Transverse colon (tissue), 4 donors: ENCODE results near the gene SLC24A3. TPM values are rescaled to one million over a fixed set of nuclear protein-coding genes. Genes with fewer than 3 reads are reported as not detected.

Experiments used
- DNase-seq: peaks from one replicate; pipeline ENCODE4 v3.0.0-alpha.2; 2019
- H3K27ac ChIP-seq, 4 donors: fragments of 200-600 bp; sonication (generic); 2 replicates each; pipeline ENCODE4 v1.5.1; 2016 to 2018; ENCODE audit warnings: inconsistent platforms in 4 of 4
- H3K27me3 ChIP-seq: fragments of 200-600 bp; sonication (generic); 2 replicates; pipeline ENCODE4 v1.5.1; 2017; ENCODE audit warnings: inconsistent platforms
- H3K36me3 ChIP-seq, 4 donors: fragments of 200-600 bp; sonication (generic); 2 replicates each; pipeline ENCODE4 v1.5.1; 2017 to 2019; ENCODE audit warnings: inconsistent platforms in 4 of 4
- H3K4me1 ChIP-seq, 4 donors: fragments of 200-600 bp; sonication (generic); 2 replicates each; pipeline ENCODE4 v1.5.1; 2017 to 2020; ENCODE audit warnings: inconsistent platforms in 4 of 4
- H3K4me3 ChIP-seq, 4 donors: fragments of 200-600 bp; sonication (generic); 1 replicate in 1 of 4; 2 replicates in 3 of 4; pipeline versions ENCODE4 v1.5.1 to v1.6.1; 2017 to 2019; ENCODE audit warnings: inconsistent platforms in 4 of 4
- H3K9me3 ChIP-seq, 2 donors: fragments of 200-600 bp; sonication (generic); 2 replicates each; pipeline ENCODE4 v1.5.1; 2017 to 2019; ENCODE audit warnings: inconsistent platforms in 2 of 2
- EP300 ChIP-seq: sonication (generic); formaldehyde crosslinking; IDR thresholded peaks from one replicate; pipeline ENCODE4 v1.6.1; 2017; ENCODE audit warnings: antibody characterized with exemption, low read depth
- POLR2A ChIP-seq: fragments of 450-650 bp; IDR thresholded peaks from one replicate; pipeline ENCODE4 v1.6.1; 2016; ENCODE audit warnings: antibody characterized with exemption, mild to moderate bottlenecking, moderate library complexity
- POLR2AphosphoS5 ChIP-seq, 3 donors: sonication (generic); formaldehyde crosslinking; IDR thresholded peaks; one replicate each; pipeline ENCODE4 v1.6.1; 2016; ENCODE audit warnings: antibody characterized with exemption in 3 of 3
- WGBS, 2 donors: methylation state at CpG; one replicate each; pipeline ENCODE4 v1.1.5; 2018; ENCODE audit warnings: low coverage in 1 of 2; 5-methylcytosine and 5-hydroxymethylcytosine counted together
- in situ Hi-C, 4 donors: fragments of 200-750 bp; cut with MboI; loops; one replicate each; pipeline versions ENCODE4 v1.15.0 to v1.15.1; 2017; ENCODE audit warnings: low sequenced_read_pairs in 3 of 4, low pct_ligation_motif_present in 1 of 4, low pct_unique_long_range_greater_than_20kb in 1 of 4
- intact Hi-C: fragments of 100-400 bp; cut with DNase I; formaldehyde crosslinking; loops from one replicate; pipeline ENCODE4 v1.15.1; 2023; ENCODE audit warnings: low total_unique reads
- total RNA-seq, 4 donors: library from RNA; depleted of rRNA; stranded (reverse); fragments of >200 nt; gene quantifications; one replicate each; pipeline ENCODE4 v1.1.0, GENCODE V29; 2016
- TF ChIP-seq, protein P1 (sequence below), 5 experiments: fragments of 200-600 bp in 3 of 5; fragments of 450-650 bp in 2 of 5; sonication (generic) in 3 of 5; IDR thresholded peaks; 1 replicate in 2 of 5; 2 replicates in 3 of 5; pipeline ENCODE4 v1.5.1; 2016 to 2017; ENCODE audit warnings: antibody characterized with exemption in 5 of 5, inconsistent platforms in 3 of 5, mild to moderate bottlenecking in 2 of 5, moderate library complexity in 1 of 5

Gene SLC24A3
- total RNA-seq, 4 donors from 2014 or later: 4.4 to 6.7 (median 4.6) TPM

DNA sequence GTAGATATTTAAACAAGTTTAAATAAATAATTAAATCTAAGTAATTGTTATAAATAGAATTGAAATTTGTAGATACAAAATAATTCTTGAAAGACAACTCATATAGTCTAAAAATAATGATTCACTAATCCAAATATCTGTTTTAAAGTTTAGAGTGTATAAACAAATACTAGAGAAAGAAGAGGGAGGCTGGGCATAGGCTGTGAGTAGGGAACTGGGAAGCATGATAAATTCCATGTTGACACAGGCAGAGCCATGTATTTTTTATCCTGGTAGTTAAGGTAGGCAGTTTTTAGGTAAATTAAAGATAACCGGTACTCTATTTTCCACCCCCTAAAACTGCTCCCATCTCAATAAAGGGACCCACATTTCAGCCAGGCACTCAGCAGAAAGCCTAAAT, 534.0 kb downstream of the SLC24A3 start:
- no peak for TF ChIP-seq POLR2A
- no peak overlapping the region for H3K4me3 ChIP-seq
- H3K9me3 ChIP-seq: no peaks in the 10 kb centered on the region
- intact Hi-C loops (no loop called here), in situ Hi-C loops (no loop called here)
- H3K36me3 ChIP-seq: no peaks in the 10 kb centered on the region
- no peaks in the 10 kb centered on the region for H3K27me3 ChIP-seq
- WGBS, 2 donors: 92 to 100% methylated on average over 1 of the region's 1 CpG
- no peak overlapping the region for H3K27ac ChIP-seq
- no peak for DNase-seq
- H3K4me1 ChIP-seq: peaks cover 9 to 31% (median 17%) of the 10 kb centered on the region in 4 donors

- TF ChIP-seq, protein P1, sequence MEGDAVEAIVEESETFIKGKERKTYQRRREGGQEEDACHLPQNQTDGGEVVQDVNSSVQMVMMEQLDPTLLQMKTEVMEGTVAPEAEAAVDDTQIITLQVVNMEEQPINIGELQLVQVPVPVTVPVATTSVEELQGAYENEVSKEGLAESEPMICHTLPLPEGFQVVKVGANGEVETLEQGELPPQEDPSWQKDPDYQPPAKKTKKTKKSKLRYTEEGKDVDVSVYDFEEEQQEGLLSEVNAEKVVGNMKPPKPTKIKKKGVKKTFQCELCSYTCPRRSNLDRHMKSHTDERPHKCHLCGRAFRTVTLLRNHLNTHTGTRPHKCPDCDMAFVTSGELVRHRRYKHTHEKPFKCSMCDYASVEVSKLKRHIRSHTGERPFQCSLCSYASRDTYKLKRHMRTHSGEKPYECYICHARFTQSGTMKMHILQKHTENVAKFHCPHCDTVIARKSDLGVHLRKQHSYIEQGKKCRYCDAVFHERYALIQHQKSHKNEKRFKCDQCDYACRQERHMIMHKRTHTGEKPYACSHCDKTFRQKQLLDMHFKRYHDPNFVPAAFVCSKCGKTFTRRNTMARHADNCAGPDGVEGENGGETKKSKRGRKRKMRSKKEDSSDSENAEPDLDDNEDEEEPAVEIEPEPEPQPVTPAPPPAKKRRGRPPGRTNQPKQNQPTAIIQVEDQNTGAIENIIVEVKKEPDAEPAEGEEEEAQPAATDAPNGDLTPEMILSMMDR (IDR thresholded peaks at IDR 0.05): no peak
- TF ChIP-seq EP300 (no peak), POLR2AphosphoS5 (IDR thresholded peaks at IDR 0.05) (no peak), POLR2A (no peak)
- no peaks in the 10 kb centered on the region for H3K36me3 ChIP-seq
- H3K4me3 ChIP-seq: no peak overlapping the region
- in situ Hi-C loops (no loop called here), intact Hi-C loops (no loop called here)
- H3K9me3 ChIP-seq: no peaks in the 10 kb centered on the region
- DNase-seq: no peak
- H3K4me1 ChIP-seq: peaks cover 9 to 34% (median 20%) of the 10 kb centered on the region in 4 donors
- H3K27me3 ChIP-seq: no peaks in the 10 kb centered on the region
- 72 to 77% methylated on average over 4 of the region's 4 CpGs for WGBS, 2 donors
- no peak overlapping the region for H3K27ac ChIP-seq
Observed at GRCh38 chr20:19747903-19748302, 535.5 kb downstream of the SLC24A3 start.

DNA sequence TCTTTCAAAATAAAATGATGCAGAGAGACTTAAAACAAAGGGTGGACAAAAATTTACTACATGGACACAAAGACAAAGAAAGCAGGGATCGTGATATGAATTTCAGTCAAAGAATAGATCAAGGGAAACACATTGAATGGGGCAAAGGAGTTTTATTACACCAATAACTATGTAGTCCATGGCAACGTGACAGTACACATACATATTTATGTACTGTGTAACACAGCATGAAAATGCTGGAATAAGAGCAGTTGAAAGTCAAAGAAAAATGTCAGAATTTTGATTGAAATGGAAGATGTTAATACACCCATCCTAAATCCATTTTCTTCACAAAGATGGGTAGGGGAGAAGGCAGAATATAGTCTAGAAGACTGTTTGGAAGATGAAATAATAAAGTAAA, 536.2 kb downstream of the SLC24A3 start:
- no peak for TF ChIP-seq POLR2AphosphoS5 (IDR thresholded peaks at IDR 0.05)
- TF ChIP-seq, protein P1 (IDR thresholded peaks at IDR 0.05): no peak
- no peak for TF ChIP-seq POLR2A
- TF ChIP-seq EP300: no peak
- in situ Hi-C loops: no loop called here
- no peak overlapping the region for H3K4me3 ChIP-seq
- no peaks in the 10 kb centered on the region for H3K9me3 ChIP-seq
- intact Hi-C loops: no loop called here
- H3K36me3 ChIP-seq: no peaks in the 10 kb centered on the region
- no peak for DNase-seq
- no peaks in the 10 kb centered on the region for H3K27me3 ChIP-seq
- H3K4me1 ChIP-seq: peaks cover 9 to 34% (median 20%) of the 10 kb centered on the region in 4 donors
- peak overlapping the region in 2 of 4 donors; percentile 28 to 54 for H3K27ac ChIP-seq
- WGBS, 2 donors: 36 to 53% methylated on average over 2 of the region's 2 CpGs

GRCh38 chr20:19749618-19750071, 537.2 kb downstream of the SLC24A3 start:
- in situ Hi-C loops: no loop called here
- 68 to 69% methylated on average over 3 of the region's 3 CpGs for WGBS, 2 donors
- Histone ChIP-seq H3K36me3 (no peaks in the 10 kb centered on the region), H3K4me3 (no peak overlapping the region), H3K9me3 (no peaks in the 10 kb centered on the region), H3K4me1 (peaks cover 9 to 34% (median 20%) of the 10 kb centered on the region in 4 donors), H3K27ac (peak overlapping the region in 3 of 4 donors; percentile 81 to 86 (median 85)), H3K27me3 (no peaks in the 10 kb centered on the region)
- intact Hi-C loops: no loop called here
- TF ChIP-seq POLR2A (no peak), EP300 (no peak), POLR2AphosphoS5 (IDR thresholded peaks at IDR 0.05) (no peak)
- TF ChIP-seq, protein P1 (IDR thresholded peaks at IDR 0.05): no peak
- DNase-seq: no peak

DNA sequence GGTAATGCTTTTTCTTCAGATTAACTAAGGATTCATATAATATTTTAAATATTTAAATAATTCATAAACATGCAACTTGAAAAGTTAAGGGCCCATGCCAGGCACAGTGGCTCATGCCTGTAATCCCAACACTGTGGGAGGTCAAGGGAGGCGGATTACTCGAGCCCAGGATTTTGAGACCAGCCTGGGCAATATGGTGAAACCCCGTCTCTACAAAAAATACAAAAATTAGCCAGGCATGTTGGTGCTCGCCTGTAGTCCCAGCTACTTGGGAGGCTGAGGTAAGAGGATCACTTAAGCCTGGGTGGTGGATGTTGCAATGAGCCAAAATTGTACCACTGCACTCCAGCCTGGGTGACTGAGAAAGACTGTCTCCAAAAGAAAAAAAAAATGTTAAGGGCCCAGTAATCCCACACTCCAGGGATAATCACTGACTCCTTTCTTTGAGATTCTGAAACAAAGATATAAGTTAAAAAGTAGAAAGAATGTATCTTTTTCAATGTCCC, 537.7 kb downstream of the SLC24A3 start:
- DNase-seq: no peak
- H3K9me3 ChIP-seq: no peaks in the 10 kb centered on the region
- H3K4me1 ChIP-seq: peaks cover 9 to 34% (median 20%) of the 10 kb centered on the region in 4 donors
- WGBS, 2 donors: 79 to 84% methylated on average over 2 to 4 of the region's 4 CpGs
- H3K27me3 ChIP-seq: no peaks in the 10 kb centered on the region
- intact Hi-C loops: no loop called here
- H3K27ac ChIP-seq: peak overlapping the region; percentile 67 to 86 (median 83)
- H3K36me3 ChIP-seq: no peaks in the 10 kb centered on the region
- in situ Hi-C loops: no loop called here
- no peak for TF ChIP-seq POLR2A
- TF ChIP-seq, protein P1 (IDR thresholded peaks at IDR 0.05): no peak
- TF ChIP-seq EP300: no peak
- TF ChIP-seq POLR2AphosphoS5 (IDR thresholded peaks at IDR 0.05): no peak
- H3K4me3 ChIP-seq: no peak overlapping the region
